HTR-8/SVneo (cell line): ENCODE data around the gene SLC2A11.
A peak's percentile ranks its signal among the peaks of the same experiment; 100 is the strongest.

ENCODE experiments used
- DNase-seq: peaks from one replicate; pipeline ENCODE4 v3.0.0; 2011; ENCODE audit warnings: low spot score, mixed read lengths; ENCODE audit not compliant: insufficient read length
- FAIRE-seq: peaks from 2 replicates; lab custom pipeline; 2011; peaks lifted over from hg19 to GRCh38; lab: Jason Lieb, UNC

The SLC2A11 gene, protein sequence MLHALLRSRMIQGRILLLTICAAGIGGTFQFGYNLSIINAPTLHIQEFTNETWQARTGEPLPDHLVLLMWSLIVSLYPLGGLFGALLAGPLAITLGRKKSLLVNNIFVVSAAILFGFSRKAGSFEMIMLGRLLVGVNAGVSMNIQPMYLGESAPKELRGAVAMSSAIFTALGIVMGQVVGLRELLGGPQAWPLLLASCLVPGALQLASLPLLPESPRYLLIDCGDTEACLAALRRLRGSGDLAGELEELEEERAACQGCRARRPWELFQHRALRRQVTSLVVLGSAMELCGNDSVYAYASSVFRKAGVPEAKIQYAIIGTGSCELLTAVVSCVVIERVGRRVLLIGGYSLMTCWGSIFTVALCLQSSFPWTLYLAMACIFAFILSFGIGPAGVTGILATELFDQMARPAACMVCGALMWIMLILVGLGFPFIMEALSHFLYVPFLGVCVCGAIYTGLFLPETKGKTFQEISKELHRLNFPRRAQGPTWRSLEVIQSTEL

DNA sequence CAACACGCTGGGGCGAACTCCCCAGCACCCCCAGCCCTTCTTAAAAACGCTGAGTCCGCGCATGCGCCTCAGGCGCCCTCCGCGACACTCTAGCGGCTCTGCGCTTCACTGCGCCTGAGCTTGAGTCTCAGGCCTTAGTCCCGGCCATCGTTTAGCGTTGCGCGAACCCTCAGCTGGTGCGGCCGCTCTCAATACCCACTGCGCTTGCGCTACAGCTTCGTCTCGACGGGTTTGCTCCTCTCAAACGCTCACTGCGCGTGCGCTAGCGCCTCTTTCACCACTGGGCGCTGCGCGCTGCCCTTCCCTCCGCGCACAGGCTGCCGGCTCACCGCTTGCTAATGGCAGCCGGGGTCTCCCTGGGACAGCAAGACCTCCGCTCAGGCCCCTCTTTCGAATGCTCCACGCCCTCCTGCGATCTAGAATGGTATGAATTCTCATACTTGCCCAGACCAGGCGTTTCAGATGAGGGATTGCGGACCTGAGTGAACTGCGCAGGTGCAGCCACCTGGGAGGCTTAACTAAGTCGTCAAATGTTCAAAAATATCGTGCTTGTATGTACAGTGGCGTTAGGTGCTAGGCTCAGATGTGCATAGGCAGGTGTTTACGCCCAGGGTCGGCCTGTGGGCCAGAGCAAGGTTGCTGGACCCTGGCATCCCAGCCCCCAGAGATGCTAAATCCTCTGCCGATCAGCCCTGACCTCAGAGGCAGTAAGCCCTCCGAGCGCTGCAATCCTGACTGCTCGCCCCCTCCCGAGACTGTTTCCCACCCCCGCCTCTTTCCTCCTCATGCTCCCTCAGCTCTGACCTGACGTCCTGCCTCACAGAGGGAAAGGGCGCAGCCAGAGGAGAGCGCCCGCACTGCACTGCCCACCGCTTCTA is at the start of gene SLC2A11:
TSS of gene SLC2A11 (plus strand) at position 270 of the 878 bp plus-strand sequence. CDS start at position 395, 125 bp downstream.
- FAIRE-seq (peak; percentile 77), DNase-seq (peak; percentile 95)

DNA sequence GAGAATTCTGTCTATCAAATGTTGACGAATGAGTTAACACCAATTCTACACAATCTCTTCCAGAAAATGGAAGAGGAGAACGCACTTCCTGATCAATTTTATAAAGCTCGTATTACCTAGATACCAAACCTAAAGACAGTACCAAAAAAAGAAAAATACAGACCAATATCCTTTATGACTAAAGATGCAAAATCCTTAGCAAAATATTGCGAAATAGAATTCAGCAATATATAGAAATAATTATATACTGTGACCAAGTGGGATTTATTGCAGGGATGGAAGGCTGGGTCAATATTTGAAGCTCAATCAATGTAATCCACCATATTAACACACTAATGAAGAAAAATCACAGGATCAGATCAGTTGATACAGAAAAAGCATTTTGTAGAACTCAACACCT is 45.3 kb upstream of the SLC2A11 start:
- DNase-seq (no peak), FAIRE-seq (no peak)

DNA sequence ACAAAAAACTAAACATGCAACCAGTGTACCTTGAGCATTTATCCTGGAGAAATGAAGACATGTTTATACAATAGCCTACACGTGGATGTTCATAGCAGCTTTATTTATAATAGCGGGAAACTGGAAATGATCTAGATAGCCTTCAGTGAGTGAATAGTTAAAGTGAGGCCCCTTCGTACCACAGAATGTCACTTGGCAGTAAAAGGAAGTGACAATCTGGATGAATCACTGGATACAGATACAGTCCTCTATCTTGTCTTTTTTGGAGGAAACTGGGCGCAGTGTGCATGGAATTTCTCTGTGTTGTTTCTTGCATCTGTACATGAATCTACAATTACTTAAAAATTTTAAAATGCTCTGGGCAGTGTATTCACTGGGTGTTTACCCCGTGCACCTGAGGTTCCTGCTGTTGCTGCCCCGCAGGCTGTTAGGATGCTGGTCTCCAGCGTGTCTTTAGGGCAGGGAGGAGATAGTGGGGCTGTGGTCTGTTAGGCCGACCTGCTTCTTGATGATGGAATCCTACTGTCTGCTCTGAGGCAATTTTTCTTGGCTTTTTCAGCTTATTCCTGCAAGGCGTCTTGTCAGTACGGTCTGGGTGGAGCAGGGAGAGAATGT is 42.0 kb upstream of the SLC2A11 start:
- no peak for DNase-seq
- no peak for FAIRE-seq

DNA sequence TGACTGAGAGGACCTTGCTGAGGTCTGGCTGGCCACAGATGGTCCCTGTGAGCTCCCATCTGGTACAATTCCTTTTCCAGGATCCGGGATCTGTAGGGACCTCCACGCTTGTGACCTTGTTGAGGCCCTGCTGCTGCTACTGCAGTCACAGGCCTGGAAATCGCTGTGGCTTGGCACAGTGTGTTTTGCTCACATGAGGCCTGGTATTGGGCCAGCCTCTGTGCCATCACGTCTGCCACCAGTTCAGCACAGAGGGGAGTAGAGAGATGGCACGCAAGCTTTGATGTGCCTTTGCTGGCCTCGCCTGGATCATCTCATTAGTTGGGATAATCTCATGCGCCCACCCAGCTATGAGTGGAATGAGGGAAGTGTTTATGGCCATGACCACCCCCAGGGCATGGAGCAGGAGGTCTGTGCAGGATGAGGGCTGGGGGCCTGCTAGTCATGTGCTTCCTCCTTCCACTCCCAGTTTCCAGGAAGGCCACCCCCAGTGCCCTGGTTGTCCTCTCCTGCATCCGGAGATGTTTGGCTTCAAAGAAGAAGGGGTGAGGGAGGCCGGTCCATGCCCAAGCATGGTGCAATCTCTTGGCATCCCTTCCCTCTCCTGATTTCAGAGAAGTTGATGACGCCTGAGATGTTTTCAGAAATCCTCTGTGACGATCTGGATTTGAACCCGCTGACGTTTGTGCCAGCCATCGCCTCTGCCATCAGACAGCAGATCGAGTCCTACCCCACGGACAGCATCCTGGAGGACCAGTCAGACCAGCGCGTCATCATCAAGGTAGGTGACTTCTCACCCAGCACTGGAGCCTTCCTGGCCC is 41.3 kb upstream of the SLC2A11 start:
- DNase-seq, result no peak
- FAIRE-seq, result no peak

DNA sequence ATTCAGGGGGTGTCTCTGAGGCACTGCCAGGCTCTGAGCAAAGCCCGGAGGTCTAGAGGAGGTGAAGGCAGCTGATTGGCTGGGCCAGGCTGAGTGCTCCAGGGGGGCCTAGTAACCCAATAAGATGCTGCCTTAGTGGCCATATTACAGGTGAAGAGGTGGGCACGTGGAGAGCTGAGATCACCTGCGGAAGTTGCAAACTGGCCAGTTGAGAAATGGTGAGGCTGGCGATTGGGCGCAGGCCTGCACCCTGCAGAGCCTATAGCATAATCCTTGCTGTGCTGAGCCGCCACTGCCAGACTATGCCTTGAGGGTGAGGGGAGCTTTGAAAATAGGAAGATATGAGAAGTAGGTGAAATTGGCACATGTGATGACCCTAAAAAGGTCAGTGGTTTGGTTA is 40.5 kb upstream of the SLC2A11 start:
- FAIRE-seq (no peak), DNase-seq (no peak)

DNA sequence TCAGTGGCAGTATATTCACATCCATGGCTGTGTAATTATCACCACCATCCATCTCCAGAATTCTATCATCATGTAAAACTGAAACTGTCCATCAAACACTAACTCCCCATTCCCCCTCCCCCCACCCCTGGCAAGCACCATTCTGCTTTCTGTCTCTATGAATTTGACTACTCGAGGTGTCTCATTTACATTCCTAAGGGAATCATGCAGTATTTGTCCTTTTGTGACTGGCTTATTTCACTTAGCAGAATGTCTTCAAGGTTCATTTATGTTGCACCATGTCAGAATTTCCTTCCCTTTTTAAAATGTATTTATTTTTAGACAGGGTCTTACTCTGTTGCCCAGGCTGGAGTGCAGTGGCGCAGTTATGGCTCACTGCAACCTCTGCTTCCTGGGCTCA is 39.1 kb upstream of the SLC2A11 start:
- no peak for FAIRE-seq
- no peak for DNase-seq

DNA sequence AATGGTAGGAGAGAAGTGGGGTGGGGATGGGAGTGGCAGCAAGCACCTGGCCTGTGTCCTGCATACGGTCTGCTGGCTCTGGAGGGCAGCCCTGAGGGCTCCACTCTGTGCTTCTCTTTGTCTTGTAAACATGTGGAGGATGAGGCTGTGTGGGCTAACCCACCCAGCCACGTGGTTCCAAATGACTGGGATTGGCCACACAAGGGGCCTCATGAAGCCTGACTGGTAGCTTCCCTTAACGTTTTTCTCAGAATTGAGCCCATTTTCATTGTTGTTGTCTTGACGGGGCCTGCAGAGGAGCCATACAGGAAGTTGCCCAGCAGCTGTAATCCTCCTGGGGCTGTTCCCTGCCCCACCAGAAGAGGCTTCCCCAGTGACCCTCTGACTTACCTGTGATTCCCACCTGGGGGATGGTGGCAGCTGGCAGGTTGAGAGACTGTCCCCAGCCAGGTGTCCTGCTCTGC is 36.9 kb upstream of the SLC2A11 start:
- FAIRE-seq (no peak), DNase-seq (no peak)

DNA sequence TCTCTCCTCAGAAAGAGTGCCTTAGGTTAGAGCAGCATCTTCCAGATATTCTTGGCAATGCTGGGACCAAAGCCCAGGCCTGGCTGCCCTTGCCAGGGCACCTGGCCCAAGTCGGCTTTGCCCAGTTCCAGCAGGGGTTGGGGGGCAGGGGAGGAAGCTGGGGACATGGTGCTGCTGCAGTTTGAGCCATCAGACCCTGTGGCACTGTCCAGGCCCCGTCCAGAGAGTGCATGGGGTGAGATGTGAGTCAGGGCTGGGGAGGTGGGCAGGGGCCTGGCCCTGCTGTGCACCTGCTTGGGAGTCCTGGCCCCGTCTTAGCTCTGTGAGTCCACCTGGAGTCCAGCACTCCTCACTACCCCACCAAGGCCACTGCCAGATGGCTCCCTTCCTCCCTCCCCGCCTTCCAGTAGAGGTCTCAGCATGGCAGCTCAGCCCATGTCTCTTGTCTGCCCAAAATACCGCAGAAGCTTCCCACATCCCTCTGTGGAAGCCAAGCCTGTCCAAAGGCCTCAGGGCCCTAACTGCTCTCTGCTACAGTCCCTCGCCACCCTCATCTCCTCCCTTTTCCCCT is 35.5 kb upstream of the SLC2A11 start:
- FAIRE-seq, result no peak
- DNase-seq, result no peak

DNA sequence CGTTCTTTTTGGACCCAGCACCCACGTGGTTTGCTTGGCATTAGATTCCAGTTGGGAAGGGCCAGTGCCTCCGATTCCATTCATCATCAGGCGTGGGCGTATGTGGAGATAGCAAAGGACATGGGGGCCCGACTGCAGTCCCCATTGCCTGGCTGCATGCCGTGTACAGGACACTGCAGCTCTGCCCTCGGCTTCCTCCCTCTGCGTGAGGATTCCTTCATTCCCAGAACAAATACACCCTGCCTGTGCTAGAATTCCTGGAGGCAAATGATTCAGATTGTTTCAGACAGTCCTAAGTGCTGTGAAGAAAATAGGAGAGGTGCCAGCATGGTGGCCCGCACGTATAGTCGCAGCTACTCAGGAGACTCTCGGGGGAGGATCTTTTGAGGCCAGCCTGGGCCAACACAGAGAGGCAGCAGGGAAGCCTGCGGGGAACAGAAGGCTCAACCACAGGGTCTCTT is 34.3 kb upstream of the SLC2A11 start:
- DNase-seq (no peak), FAIRE-seq (no peak)

DNA sequence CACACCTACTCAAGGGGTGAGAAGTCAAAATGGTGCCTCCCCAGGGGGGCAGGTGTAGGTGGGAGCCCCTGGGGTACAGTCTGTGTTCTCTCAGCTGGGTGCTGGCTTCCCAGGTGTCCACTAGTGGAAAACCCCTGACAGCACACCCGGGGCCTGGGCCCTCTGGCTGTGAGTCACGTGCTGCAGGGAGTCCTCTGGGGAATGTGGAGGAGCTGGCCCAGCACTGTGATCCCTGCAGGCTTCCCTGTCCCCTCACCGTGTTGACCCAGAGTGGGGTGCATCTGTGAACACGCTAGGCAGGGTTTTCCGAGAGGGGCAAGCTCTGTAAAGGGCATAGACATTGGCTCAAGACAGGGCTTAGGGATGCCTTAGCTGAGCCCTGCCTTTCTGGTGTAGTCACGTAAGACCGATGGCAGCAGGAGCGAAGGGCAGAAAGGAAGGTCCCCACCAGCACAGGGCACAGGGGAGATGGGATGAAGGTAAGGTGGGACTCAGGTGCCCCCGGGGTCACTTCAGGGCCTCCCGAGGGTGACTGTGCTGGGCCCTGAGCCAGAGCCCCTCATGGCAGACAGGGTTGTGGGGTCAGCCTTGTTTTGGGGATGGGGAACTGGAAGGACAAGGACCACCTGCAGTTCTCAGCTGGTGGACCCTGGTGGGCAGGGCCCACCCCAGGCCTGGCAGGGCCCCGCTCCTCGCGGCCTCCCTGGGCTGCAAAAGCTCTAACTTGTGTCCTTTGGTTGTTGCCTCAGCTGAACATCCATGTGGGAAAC is 33.0 kb upstream of the SLC2A11 start:
- FAIRE-seq (no peak), DNase-seq (no peak)

DNA sequence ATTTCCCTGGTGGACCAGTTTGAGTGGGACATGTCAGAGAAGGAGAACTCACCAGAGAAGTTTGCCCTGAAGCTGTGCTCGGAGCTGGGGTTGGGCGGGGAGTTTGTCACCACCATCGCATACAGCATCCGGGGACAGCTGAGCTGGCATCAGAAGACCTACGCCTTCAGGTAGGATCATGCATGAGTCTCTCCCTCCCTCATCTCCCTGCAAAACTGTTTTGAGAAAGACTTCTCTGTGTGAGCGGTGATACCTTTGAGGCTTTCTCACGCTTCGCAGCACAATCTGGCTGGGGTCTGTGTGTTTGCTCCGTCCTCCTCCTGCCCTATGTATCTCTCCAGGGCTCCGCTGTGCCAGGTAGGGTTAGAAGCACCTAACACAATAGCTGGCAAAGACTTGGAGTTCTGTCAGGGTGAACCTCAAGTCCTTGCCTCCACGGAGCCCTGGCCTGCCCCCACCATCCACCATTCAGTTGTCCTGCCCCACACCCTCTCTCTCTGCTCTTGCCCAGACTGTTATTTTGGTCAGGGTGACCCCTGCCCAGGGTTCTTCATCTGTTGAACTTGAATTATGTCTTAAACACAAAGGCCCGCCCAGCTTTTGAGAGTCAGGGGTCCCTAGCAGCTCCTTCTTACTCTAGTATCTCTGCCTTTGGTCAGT is 32.3 kb upstream of the SLC2A11 start:
- DNase-seq (no peak), FAIRE-seq (no peak)

DNA sequence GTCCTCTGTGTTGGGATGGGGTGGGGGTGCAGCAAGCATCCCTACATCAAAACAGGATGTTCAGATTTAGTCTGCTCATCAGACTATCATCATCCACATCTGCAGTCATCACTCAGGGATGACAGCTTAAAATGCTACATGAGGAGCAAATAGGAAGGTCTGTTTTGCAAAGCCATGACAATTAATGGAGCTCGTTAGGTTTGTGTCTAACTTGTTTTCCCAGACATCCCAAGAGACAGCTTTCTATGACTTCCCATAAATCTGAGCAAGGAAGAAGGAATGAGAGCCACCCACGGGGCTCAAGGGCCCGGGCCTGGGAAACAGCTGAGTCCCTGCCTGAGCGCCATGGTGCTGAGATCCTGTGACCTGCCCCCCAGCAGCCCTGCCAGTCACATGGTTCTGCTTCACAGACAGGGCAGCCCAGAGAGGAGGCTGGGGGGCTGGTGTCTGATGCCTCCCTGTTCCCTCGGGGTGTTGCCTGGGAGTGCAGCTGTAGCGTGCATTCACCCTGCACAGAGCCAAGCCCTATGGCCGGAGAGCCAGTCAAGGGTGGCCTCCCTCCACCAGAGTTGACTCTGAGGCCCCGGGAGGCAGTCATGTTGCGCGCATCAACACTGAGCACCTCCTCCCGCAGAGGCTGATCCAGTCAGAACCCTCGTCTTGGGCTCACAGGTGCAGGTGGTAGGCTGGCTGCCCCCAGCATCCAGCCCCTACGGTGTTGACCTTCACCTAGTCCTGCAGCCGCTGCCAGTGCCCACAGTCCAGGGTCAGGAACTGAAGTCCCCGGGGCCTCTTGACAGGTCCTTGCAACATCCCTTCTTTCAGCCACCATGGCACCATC is 30.9 kb upstream of the SLC2A11 start:
- DNase-seq (no peak), FAIRE-seq (no peak)

DNA sequence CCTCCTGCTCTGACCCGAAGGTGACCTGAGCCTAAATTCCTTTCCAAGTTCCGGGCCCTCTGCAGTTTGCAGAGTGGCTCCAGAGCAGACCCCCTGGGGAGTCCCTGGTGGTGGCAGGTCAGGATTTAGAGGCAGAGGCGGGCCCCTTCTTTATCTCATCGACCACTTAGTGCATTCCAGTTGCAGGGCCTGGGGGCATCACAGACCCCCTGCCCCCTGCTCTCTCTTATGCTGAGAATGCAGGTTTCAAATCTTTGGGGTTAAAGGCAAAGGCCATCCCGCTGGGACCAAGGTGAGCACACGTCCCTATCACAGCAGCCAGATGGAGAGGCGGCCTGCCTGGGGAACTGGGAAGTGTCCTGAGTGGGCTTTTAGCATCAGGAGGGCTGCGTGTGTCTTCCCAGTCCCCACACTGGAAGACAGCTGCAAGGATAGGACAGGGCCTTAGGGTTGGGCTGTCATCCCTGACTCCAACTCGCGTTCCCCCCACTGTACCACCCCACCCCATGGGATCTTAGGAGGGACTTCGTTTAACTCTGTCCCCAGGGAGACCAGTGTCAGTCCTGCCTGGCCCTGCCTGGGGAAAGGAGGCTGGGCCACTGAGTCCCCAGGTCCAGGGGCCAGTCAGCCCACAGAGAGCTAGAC is 30.2 kb upstream of the SLC2A11 start:
- FAIRE-seq (no peak), DNase-seq (no peak)

DNA sequence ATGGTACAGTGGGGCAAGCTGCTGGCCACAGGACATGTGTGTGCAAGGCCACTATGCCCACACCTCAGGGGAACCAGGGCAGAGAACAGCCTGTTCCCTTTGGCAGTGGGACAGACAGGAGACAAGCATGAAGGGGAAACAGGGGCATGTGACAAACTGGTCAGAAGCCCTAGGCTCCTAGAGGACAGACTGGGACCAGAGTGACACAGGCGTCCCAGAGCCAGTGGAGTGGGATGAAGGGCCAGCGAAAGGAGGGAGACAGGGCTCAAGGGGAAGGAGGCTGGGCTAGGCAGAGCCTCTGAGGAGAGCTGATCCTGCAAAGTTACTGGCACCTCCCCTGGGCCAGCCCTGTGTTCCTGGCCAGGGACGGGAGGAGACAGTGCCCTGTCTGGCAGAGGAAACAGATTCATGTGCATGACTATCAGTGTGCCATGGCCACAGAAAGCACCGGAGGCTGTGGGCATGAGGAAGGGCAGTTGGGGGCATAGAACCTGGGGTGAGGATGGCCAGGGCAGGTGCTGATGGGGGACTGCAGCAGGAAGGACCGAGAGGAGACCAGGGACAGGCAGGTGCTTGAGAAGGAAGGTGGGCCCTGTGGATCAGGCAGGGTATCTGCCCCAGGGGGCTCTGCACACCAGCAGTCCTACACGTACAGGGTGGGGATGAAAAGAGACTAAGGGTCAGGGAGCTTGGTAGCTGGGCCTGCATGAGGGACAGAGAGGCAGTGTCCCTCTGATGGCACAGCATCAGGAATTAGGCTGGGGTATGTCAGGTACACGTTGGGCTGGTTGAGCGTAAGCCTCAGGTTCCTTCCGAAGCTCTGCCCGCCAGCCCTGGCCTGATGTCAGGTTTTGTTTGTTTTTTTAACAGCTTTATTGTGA is 28.6 kb upstream of the SLC2A11 start:
- FAIRE-seq (no peak), DNase-seq (no peak)

DNA sequence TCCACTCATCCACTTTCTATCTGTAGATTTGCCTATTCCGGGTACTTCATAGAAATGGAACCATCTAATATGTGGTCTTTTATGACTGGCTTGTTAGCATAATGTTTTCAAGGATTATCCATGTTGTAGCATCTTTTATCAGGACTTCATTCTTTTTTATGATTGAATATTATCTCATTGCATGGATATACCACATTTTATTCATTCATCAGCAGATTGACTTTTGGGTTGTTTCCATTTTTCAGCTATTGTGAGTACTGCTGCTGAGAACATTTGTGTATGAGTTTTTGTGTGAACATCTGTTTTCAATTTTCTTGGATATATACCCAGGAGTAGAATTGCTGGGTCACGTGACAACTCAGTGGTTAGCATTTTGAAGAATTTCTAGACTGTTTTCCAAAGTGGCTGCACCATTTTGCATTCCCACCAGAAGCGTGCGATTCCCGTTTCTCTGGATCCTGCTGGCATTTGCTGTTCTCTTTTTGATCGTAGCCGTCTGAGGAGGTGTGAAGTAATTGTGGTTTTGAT is 27.8 kb upstream of the SLC2A11 start:
- FAIRE-seq, result no peak
- DNase-seq, result no peak

DNA sequence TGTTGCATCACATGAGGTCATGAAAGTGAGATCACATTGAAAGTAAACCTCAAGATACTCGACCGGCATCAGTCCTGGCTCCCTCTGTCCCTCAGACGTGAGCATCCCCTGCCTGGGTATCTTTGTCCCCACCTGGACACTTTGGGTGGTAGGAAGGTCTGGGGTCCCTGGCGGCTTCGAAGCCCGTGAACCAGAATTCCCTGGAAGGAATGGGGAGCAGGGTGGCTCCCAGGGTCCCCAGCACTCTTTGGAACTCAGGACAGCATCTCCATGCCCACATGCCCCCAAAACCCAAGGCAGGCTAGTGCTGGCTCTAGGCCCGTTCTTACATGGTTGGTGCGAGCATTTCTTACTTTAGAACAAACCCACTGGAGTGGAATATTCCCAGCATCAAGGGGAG is 26.4 kb upstream of the SLC2A11 start:
- DNase-seq (no peak), FAIRE-seq (no peak)
